HG02610 (cell line): ENCODE data around the gene GUCY1A2.
"Not testable (repeated sequence)": the region's sequence is repeated elsewhere in the genome, so short reads cannot be mapped to it uniquely, and the experiment has no call there.

Experiments used
- ATAC-seq: cut with Tn5 transposase; IDR thresholded peaks from one replicate; pipeline ENCODE4 v1.9.1; 2021; ENCODE audit warnings: mild to moderate bottlenecking, moderate library complexity; ENCODE audit not compliant: unreplicated experiment

GUCY1A2 gene, protein sequence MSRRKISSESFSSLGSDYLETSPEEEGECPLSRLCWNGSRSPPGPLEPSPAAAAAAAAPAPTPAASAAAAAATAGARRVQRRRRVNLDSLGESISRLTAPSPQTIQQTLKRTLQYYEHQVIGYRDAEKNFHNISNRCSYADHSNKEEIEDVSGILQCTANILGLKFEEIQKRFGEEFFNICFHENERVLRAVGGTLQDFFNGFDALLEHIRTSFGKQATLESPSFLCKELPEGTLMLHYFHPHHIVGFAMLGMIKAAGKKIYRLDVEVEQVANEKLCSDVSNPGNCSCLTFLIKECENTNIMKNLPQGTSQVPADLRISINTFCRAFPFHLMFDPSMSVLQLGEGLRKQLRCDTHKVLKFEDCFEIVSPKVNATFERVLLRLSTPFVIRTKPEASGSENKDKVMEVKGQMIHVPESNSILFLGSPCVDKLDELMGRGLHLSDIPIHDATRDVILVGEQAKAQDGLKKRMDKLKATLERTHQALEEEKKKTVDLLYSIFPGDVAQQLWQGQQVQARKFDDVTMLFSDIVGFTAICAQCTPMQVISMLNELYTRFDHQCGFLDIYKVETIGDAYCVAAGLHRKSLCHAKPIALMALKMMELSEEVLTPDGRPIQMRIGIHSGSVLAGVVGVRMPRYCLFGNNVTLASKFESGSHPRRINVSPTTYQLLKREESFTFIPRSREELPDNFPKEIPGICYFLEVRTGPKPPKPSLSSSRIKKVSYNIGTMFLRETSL

GRCh38 chr11:107018219-107018901, at the start of gene GUCY1A2:
TSS of gene GUCY1A2 (minus strand) at chr11:107018476. CDS start at chr11:107018055, 421 bp downstream.
- peak; percentile 13 for ATAC-seq

DNA sequence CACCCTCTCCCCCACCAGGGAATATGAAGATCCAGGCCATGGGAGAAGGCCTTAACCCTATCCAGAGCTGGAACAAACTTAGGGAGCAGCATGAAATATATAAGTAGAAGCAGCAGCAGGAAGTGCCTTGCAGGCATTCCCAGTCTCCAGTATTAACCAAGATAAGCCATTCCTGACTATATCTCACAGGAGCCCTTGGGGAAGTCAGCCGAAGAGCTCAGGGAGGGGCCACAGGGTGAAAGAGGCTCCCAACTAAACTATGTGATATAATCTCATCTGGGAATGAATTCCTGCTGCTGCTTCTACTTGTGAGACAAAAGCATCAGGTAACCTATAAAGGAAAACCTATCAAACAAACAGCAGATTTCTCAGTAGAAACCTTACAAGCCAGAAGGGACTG, 36.1 kb upstream of the GUCY1A2 start:
- ATAC-seq, result no peak

- not testable (repeated sequence) for ATAC-seq
These were observed 33.1 kb upstream of the GUCY1A2 start for GRCh38 chr11:107051332-107051731.

DNA sequence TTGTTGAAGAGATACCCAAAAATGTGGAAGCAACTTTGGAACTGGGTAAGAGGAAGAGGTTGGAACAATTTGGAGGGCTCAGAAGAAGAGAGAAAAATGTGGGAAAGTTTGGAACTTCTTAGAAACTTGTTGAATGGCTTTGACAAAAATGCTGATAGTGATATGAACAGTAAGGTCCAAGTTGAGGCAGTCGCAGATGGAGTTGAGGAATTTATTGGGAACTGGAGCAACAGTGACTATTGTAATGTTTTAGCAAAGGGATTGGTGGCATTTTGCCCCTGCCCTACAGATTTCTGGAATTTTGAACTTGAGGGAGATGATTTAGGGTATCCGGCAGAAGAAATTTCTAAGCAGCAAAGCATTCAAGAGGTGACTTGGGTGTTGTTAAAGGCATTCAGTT, 32.6 kb upstream of the GUCY1A2 start:
- ATAC-seq, result not testable (repeated sequence)

DNA sequence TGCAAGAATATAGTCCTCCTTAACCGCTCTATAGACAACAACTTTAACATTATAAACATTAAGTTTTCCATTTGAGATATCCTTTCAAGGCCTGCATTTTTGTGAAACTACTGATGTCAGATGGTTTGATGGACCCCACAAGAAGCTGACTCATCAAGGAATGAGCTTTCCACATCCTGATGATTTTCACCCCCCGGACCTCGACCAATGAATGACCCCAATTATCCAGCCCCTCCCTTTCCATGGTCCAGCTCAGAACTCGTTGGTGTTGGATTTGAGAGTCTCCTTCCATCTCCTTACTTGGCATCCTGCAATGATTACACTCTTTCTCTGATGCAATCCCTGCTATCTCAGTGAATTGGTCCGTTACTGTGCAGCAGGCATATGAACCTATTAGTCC, 31.8 kb upstream of the GUCY1A2 start:
- ATAC-seq, result no peak

DNA sequence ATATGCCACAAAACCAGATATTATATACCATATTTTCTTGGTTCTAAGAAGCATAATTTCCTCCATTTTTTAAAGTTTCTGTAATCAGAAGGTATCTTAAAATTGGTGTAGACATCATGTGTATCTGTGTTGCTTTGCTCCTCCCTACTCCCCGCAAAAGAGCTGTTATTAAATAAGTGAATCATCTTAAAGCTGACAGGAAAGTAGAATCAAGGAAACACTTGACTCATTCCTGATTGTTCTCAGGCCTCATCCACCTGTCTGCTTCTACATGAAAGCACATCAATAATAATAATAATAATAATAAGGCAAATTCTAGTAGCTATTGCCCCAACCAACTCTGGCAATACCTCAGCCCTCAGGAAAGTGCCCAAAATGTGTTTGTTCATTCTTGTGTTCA, 26.2 kb upstream of the GUCY1A2 start:
- no peak for ATAC-seq

GRCh38 chr11:107043242-107044006, 25.1 kb upstream of the GUCY1A2 start:
- ATAC-seq, result peak; percentile 95

DNA sequence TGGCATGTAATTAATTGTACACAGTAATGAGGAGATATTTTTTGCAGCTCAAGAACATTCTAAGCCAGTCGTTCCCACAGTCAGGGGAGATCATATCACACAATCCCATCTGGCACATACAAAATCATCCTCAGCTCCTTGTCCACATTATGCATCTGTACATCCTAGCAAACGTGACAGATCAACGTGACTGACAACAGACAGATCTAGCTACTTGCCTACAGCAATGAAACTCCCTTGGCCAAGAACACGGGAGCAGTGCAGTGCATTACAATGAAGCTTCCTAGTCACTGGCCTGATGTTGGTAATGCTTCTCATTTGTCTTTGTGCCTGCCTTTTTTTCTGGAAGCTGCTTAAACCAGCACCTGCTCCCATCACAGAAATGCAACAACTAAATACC, 24.5 kb upstream of the GUCY1A2 start:
- ATAC-seq, result no peak

- ATAC-seq, result no peak
These were observed 22.8 kb upstream of the GUCY1A2 start for GRCh38 chr11:107041088-107041444.

- no peak for ATAC-seq
These were observed 22.3 kb upstream of the GUCY1A2 start for GRCh38 chr11:107040433-107041087.

GRCh38 chr11:107025673-107026072, 7.4 kb upstream of the GUCY1A2 start:
- ATAC-seq, result no peak

DNA sequence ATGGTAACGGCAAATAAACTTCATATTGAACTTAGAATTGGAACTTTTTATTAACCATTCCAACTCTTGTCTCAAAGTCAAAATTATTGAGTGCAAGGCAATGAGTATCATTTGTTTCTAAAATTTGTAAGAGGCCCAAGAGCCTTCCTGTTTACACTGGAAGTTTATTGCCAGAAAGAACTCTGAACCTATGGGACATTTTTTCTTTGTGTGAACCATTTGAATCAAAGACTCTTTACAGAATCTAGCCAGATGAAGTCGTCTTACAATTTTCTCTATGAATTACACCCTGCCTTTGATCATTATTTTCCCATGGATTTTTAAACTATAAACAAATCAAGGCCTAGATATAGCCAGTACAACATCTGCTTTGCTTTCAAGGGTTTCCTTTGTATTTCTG, 2.3 kb upstream of the GUCY1A2 start:
- no peak for ATAC-seq

DNA sequence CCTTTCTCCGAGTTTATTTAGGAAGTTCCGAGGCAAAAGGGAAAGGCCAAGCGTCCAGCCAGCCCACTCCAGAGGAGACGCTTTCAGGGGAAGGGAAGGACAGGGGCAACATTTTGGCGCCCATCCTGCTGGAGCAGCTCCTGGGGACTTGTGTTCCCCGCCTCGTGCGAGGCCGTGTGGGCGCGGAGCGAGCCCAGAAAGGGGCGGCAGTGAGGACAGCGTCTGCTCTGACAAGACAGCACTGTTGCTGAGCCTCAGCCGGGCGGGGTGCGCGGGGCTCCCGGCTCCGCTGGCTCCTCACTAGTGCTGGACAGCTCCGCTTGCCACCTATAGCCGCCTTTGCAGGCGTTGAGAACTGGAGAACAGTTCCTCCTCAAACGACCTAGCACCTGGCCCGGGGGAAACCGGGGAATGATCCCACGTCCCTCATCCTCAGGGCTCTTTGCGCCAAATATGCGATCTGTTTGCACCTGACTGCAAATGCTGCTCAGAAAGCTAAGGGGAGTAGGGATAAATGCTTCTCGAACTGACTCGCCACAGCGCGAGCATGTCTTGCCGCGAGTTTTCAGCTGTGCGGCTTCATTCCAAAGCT, 722 bp upstream of the GUCY1A2 start:
- ATAC-seq, result no peak

- ATAC-seq, result peak; percentile 67
These were observed 650 bp downstream of the GUCY1A2 start for GRCh38 chr11:107017433-107018218.

DNA sequence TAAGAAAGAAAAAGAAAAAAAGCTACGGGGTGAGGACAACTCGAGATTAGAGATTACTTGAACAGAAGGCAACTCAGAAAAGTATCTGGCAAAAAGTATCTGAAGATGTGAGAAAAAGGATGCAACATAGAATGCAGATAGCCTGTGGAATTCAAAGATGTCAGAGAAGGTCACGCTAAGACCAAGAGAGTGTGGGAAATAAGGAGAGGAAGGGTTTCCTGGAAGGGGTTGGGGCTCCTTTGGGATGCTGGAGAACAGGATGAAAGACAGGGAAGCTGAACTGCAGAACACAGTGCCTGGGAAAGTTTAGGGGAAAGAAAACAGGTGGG, 1.2 kb downstream of the GUCY1A2 start:
- no peak for ATAC-seq

GRCh38 chr11:107014871-107015270, 3.4 kb downstream of the GUCY1A2 start:
- no peak for ATAC-seq

DNA sequence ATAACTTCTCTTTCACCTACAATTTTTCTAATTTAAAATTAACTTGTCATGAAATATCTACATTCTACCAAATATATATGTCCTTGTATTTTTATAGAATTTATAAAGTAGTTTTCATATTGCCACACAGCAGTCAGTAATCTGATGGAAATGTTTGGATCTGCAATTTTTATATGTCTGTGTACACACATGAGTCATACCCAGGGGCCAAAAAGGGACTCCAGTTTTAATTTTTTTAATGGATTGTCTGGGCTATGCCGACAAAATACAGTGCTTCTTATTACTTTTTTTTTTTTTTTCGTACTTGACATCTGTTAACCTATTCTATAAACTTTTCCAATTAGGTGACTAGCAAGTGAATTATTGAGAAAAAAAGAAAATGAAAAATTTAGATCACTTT, 6.3 kb downstream of the GUCY1A2 start:
- no peak for ATAC-seq

DNA sequence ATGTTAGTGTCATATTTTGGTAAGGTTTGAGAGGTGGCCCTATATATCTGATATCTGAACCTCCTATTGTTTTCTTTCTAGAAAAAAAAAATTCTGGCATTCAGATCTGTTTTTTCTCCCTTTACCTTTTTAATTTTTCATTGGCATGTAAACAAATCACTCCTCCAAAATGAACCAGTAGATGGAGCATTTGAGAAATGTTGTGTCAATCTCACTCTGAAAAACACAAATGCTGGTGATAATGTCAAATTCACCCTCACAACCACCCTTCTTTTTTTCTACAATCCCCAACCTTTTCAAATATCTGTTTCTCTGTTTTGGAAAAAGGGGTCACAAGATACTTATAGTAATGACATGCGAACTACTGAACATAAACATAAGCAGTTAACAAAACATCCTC, 9.1 kb downstream of the GUCY1A2 start:
- no peak for ATAC-seq

DNA sequence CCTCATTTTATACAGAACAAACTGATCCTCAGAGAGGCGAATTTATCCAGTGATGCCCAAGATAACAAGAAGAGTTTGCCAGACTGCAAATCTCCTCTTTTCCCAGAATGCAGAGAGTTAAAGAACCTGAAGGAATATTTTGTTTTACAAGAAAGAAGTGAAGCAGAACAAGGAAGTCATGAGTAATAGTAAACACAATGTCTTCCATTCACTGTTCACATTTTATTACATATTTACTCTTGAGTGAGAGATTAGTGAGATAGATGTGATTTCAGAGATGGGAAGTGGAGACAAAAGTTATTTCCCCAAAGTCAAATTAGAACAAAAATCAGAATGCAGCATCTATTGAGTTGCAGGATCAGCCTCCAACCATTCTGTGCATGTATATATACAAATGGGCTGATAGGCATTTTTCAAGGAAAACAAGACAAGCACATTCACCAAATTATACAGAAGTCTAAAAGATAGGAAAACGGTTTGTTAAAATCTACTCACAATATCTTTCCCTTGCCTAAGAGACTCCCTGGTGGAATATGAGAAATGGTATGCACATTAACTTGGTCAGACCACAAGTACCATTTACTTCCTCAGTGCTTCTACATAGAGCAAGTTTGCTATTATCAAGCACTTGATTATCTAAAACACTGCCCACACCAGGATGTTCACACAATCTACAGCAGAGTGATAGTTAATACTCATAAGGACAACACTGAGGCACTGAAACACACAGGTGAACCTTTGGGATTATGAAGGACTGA, 12.0 kb downstream of the GUCY1A2 start:
- no peak for ATAC-seq
